ENCODE measurements around the gene MRPL51. TPM values are rescaled to one million over a fixed set of nuclear protein-coding genes. Genes with fewer than 3 reads are reported as not detected.

MRPL51 gene
- total RNA-seq, 1 donor from 2014 or later, result 170 TPM

- Mint-ChIP-seq H3K4me1 (ENCODE audit: low read depth) (peaks cover 69% of the 10 kb centered on the region), H3K27me3 (ENCODE audit: low read depth) (no peaks in the 10 kb centered on the region), H3K27ac (ENCODE audit: unreplicated experiment) (peak overlapping the region; percentile 99), H3K4me3 (ENCODE audit: unreplicated experiment) (peak overlapping the region; percentile 90), H3K36me3 (ENCODE audit: low read depth) (peaks cover 19% of the 10 kb centered on the region), H3K9me3 (ENCODE audit: low read depth) (no peaks in the 10 kb centered on the region)
- DNase-seq (ENCODE audit: low spot score), result no peak
- TF ChIP-seq CTCF (IDR thresholded peaks at IDR 0.05), result no peak
Observed at GRCh38 chr12:6536894-6537579, 44.0 kb upstream of the MRPL51 start.

DNA sequence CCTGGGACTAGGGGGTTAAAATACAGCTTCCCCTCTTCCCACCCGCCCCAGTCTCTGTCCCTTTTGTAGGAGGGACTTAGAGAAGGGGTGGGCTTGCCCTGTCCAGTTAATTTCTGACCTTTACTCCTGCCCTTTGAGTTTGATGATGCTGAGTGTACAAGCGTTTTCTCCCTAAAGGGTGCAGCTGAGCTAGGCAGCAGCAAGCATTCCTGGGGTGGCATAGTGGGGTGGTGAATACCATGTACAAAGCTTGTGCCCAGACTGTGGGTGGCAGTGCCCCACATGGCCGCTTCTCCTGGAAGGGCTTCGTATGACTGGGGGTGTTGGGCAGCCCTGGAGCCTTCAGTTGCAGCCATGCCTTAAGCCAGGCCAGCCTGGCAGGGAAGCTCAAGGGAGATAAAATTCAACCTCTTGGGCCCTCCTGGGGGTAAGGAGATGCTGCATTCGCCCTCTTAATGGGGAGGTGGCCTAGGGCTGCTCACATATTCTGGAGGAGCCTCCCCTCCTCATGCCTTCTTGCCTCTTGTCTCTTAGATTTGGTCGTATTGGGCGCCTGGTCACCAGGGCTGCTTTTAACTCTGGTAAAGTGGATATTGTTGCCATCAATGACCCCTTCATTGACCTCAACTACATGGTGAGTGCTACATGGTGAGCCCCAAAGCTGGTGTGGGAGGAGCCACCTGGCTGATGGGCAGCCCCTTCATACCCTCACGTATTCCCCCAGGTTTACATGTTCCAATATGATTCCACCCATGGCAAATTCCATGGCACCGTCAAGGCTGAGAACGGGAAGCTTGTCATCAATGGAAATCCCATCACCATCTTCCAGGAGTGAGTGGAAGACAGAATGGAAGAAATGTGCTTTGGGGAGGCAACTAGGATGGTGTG, 43.1 kb upstream of the MRPL51 start:
- peaks cover 64% of the 10 kb centered on the region for H3K4me1 Mint-ChIP-seq (ENCODE audit: low read depth)
- DNase-seq (ENCODE audit: low spot score), result no peak
- TF ChIP-seq CTCF (IDR thresholded peaks at IDR 0.05), result no peak

GRCh38 chr12:6535697-6535946, 42.6 kb upstream of the MRPL51 start:
- peak overlapping the region; percentile 99 for H3K27ac Mint-ChIP-seq (ENCODE audit: unreplicated experiment)
- H3K27me3 Mint-ChIP-seq (ENCODE audit: low read depth), result no peaks in the 10 kb centered on the region
- H3K4me1 Mint-ChIP-seq (ENCODE audit: low read depth), result peaks cover 58% of the 10 kb centered on the region
- DNase-seq (ENCODE audit: low spot score), result no peak
- no peaks in the 10 kb centered on the region for H3K9me3 Mint-ChIP-seq (ENCODE audit: low read depth)
- peak overlapping the region; percentile 90 for H3K4me3 Mint-ChIP-seq (ENCODE audit: unreplicated experiment)
- TF ChIP-seq CTCF (IDR thresholded peaks at IDR 0.05), result no peak
- H3K36me3 Mint-ChIP-seq (ENCODE audit: low read depth), result peaks cover 21% of the 10 kb centered on the region

More for the DNA sequence above, 43.1 kb upstream of the MRPL51 start:
- Mint-ChIP-seq H3K27me3 (ENCODE audit: low read depth) (no peaks in the 10 kb centered on the region), H3K36me3 (ENCODE audit: low read depth) (peaks cover 19% of the 10 kb centered on the region), H3K9me3 (ENCODE audit: low read depth) (no peaks in the 10 kb centered on the region), H3K4me3 (ENCODE audit: unreplicated experiment) (peak overlapping the region; percentile 90), H3K27ac (ENCODE audit: unreplicated experiment) (peak overlapping the region; percentile 99)

DNA sequence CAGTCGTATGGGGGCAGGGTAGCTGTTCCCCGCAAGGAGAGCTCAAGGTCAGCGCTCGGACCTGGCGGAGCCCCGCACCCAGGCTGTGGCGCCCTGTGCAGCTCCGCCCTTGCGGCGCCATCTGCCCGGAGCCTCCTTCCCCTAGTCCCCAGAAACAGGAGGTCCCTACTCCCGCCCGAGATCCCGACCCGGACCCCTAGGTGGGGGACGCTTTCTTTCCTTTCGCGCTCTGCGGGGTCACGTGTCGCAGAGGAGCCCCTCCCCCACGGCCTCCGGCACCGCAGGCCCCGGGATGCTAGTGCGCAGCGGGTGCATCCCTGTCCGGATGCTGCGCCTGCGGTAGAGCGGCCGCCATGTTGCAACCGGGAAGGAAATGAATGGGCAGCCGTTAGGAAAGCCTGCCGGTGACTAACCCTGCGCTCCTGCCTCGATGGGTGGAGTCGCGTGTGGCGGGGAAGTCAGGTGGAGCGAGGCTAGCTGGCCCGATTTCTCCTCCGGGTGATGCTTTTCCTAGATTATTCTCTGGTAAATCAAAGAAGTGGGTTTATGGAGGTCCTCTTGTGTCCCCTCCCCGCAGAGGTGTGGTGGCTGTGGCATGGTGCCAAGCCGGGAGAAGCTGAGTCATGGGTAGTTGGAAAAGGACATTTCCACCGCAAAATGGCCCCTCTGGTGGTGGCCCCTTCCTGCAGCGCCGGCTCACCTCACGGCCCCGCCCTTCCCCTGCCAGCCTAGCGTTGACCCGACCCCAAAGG, 42.1 kb upstream of the MRPL51 start:
- Mint-ChIP-seq H3K27ac (ENCODE audit: unreplicated experiment) (peak overlapping the region; percentile 99), H3K4me1 (ENCODE audit: low read depth) (peaks cover 53% of the 10 kb centered on the region), H3K36me3 (ENCODE audit: low read depth) (peaks cover 24% of the 10 kb centered on the region), H3K27me3 (ENCODE audit: low read depth) (no peaks in the 10 kb centered on the region), H3K4me3 (ENCODE audit: unreplicated experiment) (peak overlapping the region; percentile 90), H3K9me3 (ENCODE audit: low read depth) (no peaks in the 10 kb centered on the region)
- no peak for TF ChIP-seq CTCF (IDR thresholded peaks at IDR 0.05)
- peak; percentile 91 for DNase-seq (ENCODE audit: low spot score)

DNA sequence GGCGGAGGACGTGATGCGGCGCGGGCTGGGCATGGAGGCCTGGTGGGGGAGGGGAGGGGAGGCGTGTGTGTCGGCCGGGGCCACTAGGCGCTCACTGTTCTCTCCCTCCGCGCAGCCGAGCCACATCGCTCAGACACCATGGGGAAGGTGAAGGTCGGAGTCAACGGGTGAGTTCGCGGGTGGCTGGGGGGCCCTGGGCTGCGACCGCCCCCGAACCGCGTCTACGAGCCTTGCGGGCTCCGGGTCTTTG, 41.6 kb upstream of the MRPL51 start:
- DNase-seq (ENCODE audit: low spot score), result no peak
- H3K36me3 Mint-ChIP-seq (ENCODE audit: low read depth), result peaks cover 25% of the 10 kb centered on the region
- H3K4me1 Mint-ChIP-seq (ENCODE audit: low read depth), result peaks cover 48% of the 10 kb centered on the region
- H3K4me3 Mint-ChIP-seq (ENCODE audit: unreplicated experiment), result peak overlapping the region; percentile 90
- H3K27me3 Mint-ChIP-seq (ENCODE audit: low read depth), result no peaks in the 10 kb centered on the region
- no peak for TF ChIP-seq CTCF (IDR thresholded peaks at IDR 0.05)
- H3K9me3 Mint-ChIP-seq (ENCODE audit: low read depth), result no peaks in the 10 kb centered on the region
- peak overlapping the region; percentile 99 for H3K27ac Mint-ChIP-seq (ENCODE audit: unreplicated experiment)

Data from chondrocyte (in vitro differentiated cells).